ENCODE measurements around the gene LRRTM4.
"Not testable (repeated sequence)": the region's sequence is repeated elsewhere in the genome, so short reads cannot be mapped to it uniquely, and the experiment has no call there.

DNA sequence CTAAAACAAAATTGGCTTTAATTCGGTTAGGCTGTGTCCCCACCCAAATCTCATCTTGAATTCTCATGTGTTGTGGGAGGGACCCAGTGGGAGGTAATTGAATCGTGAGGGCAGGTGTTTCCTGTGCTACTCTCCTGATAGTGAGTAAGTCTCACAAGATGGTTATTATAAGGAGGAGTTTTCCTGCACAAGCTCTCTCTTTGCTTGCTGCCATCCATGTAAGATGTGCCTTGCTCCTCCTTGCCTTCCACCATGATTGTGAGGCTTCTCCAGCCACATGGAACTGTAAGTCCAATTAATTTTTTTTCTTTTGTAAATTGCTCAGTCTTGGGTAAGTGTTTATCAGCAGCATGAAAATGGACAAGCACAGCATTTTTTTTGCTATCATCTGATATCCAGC lies 476.7 kb downstream of the LRRTM4 start:
- TF ChIP-seq RAD21 (CRISPR knock-in tag; IDR thresholded peaks at IDR 0.05); ZNF274 (CRISPR knock-in tag; IDR thresholded peaks at IDR 0.05); FOXJ3 (CRISPR knock-in tag; IDR thresholded peaks at IDR 0.05; ENCODE audit: borderline replicate concordance); FLYWCH1 (CRISPR knock-in tag; IDR thresholded peaks at IDR 0.05); RAD51 (IDR thresholded peaks at IDR 0.05; ENCODE audit: borderline replicate concordance): not testable (repeated sequence)
- TF ChIP-seq, protein P1, sequence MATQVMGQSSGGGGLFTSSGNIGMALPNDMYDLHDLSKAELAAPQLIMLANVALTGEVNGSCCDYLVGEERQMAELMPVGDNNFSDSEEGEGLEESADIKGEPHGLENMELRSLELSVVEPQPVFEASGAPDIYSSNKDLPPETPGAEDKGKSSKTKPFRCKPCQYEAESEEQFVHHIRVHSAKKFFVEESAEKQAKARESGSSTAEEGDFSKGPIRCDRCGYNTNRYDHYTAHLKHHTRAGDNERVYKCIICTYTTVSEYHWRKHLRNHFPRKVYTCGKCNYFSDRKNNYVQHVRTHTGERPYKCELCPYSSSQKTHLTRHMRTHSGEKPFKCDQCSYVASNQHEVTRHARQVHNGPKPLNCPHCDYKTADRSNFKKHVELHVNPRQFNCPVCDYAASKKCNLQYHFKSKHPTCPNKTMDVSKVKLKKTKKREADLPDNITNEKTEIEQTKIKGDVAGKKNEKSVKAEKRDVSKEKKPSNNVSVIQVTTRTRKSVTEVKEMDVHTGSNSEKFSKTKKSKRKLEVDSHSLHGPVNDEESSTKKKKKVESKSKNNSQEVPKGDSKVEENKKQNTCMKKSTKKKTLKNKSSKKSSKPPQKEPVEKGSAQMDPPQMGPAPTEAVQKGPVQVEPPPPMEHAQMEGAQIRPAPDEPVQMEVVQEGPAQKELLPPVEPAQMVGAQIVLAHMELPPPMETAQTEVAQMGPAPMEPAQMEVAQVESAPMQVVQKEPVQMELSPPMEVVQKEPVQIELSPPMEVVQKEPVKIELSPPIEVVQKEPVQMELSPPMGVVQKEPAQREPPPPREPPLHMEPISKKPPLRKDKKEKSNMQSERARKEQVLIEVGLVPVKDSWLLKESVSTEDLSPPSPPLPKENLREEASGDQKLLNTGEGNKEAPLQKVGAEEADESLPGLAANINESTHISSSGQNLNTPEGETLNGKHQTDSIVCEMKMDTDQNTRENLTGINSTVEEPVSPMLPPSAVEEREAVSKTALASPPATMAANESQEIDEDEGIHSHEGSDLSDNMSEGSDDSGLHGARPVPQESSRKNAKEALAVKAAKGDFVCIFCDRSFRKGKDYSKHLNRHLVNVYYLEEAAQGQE (IDR thresholded peaks at IDR 0.05; ENCODE audit: borderline replicate concordance in 1 of 2, low read depth in 1 of 2, low read length in 2 of 2), result not testable (repeated sequence)
